Cardiac septum (tissue), 1 donor: ENCODE data around the gene BPIFB6. TPM values are rescaled to one million over a fixed set of nuclear protein-coding genes. Genes with fewer than 3 reads are reported as not detected.
"Not testable (repeated sequence)": the region's sequence is repeated elsewhere in the genome, so short reads cannot be mapped to it uniquely, and the experiment has no call there.

Experiments used
- DNase-seq: peaks from one replicate; pipeline ENCODE4 v3.0.0-alpha.2; 2020; ENCODE audit warnings: low spot score
- intact Hi-C: fragments of 100-400 bp; cut with DNase I; formaldehyde crosslinking; loops from one replicate; pipeline ENCODE4 v1.14.0; 2022
- total RNA-seq: library from RNA; stranded (reverse); fragmentation: NEBNext Ultra II Directional; extraction: Animal tissue kit (Norgen Biotek cat#: 25700); gene quantifications from one replicate; pipeline ENCODE4 v1.2.1, GENCODE V29; 2021
- donor health status: DM: no; HTN: no; CAD: no.

The BPIFB6 gene
- total RNA-seq, 1 donor from 2014 or later: not detected

GRCh38 chr20:33026072-33026778, 5.2 kb upstream of the BPIFB6 start:
- intact Hi-C loops: no loop called here
- DNase-seq: no peak

GRCh38 chr20:33026779-33027759, 4.4 kb upstream of the BPIFB6 start:
- no peak for DNase-seq
- intact Hi-C loops: no loop called here

DNA sequence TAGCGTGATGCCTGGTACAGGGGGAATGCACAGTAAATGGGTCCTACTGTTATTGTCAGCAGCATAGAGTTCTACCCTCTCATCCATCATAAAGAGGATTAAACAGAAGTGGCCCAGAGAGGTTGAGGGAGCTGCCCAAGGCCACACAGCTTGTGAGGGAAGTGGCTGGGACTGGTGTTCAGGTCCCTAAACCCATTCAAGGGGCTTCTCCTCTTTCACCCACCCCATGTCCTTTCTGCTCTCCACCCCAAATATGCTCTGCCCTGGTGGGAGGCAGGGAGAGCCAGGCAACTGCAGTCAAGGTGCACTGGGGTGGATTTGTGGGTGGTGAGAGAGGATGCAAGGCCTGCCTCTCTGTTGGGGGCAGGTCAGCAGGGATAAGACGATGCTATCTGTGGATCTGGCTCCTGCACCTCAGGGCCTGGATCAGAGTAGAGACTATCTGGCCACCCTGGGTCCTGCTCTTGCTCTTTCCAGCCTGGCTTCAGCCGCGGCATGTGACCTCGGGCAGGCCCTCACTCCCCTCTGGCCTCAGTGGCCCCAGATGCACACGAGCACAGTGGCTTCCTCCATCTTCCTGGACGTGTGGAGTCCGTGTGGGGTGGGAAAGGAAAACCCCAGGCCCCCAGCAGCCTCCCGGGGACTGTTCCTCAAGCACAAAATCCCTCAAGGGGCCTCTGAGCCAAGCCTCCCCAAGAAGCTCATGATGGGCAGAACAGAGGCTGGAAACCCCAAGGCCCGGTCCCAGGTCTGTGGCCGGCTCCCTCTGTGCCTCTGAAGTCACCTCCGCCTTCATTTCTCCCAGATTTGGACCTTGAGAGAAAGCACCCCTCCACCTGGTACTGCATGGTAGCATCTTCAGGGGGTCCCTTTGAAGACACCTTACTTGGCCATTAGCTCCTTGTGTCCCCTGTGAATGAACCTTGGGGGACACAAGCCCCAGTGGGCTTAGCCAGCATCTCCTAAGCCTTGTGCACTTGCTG, 3.4 kb upstream of the BPIFB6 start:
- no peak for DNase-seq
- intact Hi-C loops: no loop called here

GRCh38 chr20:33028875-33029274, 2.6 kb upstream of the BPIFB6 start:
- intact Hi-C loops: no loop called here
- no peak for DNase-seq

DNA sequence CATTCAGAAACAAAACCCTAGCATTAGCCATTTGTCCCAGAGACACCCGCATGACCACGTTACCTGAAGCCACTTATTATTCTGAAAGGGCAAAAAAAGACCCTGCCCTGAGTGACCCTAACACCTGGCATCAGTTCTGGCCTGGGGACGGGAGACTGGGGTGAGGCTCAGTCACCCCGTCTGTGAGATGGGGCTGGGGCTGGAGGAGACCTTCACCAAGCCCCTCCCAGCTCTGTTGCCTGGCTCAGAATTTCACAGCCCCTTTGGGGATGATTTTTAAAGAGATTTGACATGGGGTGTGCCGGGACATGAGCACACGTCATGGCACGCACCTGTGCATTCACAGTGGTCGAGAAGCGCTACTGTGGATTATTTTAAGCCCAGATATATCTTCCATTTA, 1.4 kb upstream of the BPIFB6 start:
- intact Hi-C loops: no loop called here
- no peak for DNase-seq

GRCh38 chr20:33030569-33030968, 879 bp upstream of the BPIFB6 start:
- intact Hi-C loops: no loop called here
- DNase-seq: no peak

GRCh38 chr20:33032555-33032954, 1.1 kb downstream of the BPIFB6 start:
- no peak for DNase-seq
- intact Hi-C loops: no loop called here

DNA sequence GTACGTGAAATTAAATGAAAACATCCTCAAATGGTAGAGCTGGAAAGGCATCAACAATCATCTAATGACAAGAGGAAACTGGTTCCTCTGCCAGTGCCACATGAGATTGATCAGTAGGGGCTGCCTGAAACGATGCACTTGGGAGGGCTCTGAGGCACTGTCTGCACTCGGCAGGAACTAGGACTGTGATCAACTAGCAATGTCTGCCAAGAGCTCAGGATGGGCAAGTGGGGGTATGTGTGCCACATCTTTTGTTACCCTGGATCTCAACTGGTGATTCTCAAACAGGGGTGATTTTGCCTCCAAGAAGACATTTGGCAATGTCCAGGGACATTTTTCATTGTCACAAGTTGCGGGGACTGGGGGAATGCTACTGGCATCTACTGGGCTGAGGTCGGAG, 1.9 kb downstream of the BPIFB6 start:
- DNase-seq: no peak
- intact Hi-C loops: no loop called here

DNA sequence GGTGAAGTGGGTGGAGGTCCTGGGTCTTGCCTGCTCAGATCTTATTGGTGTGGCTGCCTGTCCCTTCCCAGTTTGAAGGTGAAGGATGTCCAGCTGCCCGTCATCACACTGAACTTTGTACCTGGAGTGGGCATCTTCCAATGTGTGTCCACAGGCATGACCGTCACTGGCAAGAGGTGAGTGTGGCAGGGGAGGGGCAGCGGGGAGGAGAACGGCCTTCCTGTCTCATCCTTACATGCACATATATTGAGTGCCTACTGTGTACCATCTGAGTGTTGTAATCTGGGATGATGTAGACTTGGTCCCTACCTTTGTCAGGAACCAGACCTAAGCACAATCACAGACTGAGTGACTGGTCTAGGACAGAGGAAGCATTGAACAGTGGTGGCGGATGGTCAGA, 2.7 kb downstream of the BPIFB6 start:
- intact Hi-C loops: no loop called here
- no peak for DNase-seq

GRCh38 chr20:33034901-33035492, 3.5 kb downstream of the BPIFB6 start:
- DNase-seq: no peak
- intact Hi-C loops: no loop called here

DNA sequence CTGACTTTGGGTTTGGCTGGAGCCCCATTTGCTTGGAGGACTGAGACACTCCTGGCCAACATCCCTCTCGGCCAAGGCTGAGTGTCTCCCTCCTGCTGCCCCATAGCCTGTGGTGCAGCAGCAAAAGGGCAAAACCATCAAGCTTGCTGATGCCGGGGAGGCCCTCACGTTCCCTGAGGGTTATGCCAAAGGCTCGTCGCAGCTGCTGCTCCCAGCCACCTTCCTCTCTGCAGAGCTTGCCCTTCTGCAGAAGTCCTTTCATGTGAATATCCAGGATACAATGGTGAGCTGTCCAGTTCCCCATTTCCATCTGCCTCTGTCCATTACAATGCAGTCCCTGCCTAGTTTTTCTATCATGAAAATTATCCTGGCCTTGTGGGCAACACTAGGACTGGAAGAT, 6.0 kb downstream of the BPIFB6 start:
- intact Hi-C loops: no loop called here
- DNase-seq: no peak

DNA sequence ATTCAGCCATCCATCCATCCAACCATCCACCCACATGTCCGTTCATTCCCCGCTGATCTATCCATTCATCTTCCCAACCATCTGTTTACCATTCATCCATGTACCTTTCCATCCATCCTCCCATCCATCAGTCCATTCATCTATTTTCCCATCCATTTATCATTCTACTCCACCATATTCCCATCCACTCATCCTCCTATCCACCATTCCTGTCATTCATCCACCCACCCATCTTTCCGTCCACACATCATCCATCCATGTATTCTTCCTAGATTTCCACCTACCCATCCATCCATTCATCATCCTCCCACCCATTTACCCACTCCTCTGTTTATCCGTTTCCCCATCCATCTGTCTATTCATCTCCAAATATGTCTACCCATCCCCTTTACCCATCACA, 6.8 kb downstream of the BPIFB6 start:
- intact Hi-C loops: no loop called here
- no peak for DNase-seq

- DNase-seq: no peak
- intact Hi-C loops: no loop called here
Measured at GRCh38 chr20:33042430-33042829, 11.0 kb downstream of the BPIFB6 start.

DNA sequence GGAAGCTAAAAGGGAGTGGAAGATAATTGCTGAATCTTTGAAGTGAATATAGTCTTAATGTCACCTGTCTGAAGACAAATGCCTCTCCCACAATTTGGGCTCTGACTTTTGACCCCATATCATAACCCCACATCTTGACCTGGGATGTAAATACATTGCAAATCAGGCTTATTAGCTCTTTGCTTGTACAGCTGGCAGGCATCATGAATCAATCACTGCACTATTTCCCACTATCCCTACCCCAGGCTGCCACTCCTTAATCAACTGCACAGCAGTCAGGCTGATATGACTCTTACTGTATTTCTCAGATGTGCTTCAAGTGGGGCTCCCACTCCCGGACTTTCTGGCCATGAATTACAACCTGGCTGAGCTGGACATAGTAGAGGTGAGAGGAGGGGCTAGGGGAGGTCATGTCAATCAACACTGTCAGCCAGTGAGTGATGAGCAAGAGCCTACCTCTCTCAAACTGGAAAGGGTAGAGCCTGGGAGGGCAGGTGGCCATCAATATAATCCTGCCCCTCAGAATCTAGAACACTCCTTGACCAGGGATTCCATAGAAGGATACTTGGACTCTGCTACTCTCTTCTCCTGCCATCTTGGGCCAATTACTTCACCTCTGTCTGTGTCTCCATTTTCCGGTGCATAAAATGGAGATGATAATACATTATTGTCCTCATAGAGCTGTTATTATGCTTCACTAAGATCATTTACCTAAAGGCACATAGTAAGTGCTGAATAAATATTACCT, 11.7 kb downstream of the BPIFB6 start:
- no peak for DNase-seq
- intact Hi-C loops: no loop called here

GRCh38 chr20:33043731-33044181, 12.3 kb downstream of the BPIFB6 start:
- no peak for DNase-seq
- intact Hi-C loops: no loop called here

GRCh38 chr20:33045129-33045721, 13.8 kb downstream of the BPIFB6 start:
- intact Hi-C loops: not testable (repeated sequence)

GRCh38 chr20:33046412-33046811, 15.0 kb downstream of the BPIFB6 start:
- no peak for DNase-seq
- intact Hi-C loops: no loop called here

More at GRCh38 chr20:33045129-33045721, 13.8 kb downstream of the BPIFB6 start:
- not testable (repeated sequence) for DNase-seq

- intact Hi-C loops: no loop called here
- no peak for DNase-seq
Measured at GRCh38 chr20:33051333-33051732, 19.9 kb downstream of the BPIFB6 start.
